Raji (cell line): ENCODE results near the gene APLP1.

Experiments
- POLR2A ChIP-seq: IDR thresholded peaks from 2 replicates; pipeline ENCODE4 v1.6.1; 2011; ENCODE audit warnings: low read depth, low read length, control low read depth; ENCODE audit not compliant: insufficient read depth

The APLP1 gene

DNA sequence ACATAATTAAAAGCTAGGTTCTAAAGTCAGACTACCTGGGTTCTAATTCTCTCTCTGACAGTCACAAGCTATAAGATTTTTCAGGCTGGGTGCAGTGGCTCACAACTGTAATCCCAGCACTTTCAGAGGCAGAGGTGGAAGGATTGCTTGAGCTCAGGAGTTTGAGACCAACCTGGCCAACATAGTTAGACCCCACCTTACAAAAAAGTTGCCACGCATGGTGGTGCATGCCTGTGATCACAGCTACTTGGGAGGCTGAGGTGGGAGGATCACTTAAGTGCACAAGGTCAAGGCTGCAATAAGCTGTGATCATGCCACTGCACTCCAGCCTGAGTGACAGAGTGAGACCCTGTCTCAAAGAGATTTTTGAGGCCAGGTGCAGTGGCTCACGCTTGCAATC lies 26.0 kb downstream of the APLP1 start:
- no peak for TF ChIP-seq POLR2A

DNA sequence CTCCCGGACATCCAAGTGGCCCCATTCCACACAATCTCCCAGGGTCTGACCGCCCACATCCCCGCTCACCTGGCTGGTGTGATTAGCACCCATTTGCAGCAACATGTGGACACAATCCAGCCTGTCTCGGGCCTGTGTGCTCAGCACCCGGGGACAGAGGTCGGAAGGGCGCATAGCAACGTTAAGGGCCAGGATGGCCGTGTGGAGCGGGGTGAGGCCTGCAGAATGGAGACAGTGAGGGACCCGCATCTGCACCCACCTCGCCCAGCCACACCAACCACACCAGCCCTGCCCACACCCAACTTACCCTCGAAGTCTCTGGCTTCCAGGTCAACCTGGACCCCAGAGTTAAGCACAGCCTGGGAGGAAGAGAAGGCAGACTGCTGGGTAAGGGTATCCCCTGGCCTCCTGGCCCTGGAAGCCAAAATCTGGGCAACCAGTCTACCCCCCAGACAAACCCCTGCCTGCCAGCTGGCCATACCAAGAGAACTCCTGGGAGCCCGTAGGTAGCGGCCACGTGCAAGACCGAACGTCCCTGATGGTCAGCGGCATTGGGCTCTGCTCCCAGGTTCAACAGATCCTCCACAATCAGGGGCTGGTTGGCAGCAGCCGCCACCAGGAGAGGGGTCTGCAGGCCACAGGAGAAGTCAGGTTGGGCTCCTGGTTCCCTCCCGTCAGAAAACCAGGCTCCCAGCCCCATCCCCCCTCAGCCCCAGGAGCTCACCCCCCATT lies 27.7 kb downstream of the APLP1 start:
- TF ChIP-seq POLR2A = no peak

DNA sequence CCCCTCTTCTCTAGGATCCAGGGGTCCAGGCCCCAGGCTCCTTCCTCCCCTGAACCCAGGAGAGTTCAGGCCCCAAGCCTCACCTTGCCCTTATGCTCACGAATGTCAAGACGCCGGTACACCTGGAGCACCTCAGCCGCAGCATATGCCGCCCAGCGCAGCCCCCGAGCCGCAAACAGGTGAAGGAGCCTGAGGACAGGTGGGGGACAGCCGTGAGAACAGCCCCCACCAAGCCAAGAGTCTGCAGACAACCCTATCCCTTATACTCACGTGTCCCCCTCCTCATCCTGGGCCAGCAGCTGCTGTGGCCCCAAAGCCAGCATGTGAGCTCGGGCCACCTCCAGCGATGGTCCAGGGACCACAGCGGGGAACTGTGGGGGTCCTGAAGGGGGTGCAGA lies 28.3 kb downstream of the APLP1 start:
- no peak for TF ChIP-seq POLR2A

DNA sequence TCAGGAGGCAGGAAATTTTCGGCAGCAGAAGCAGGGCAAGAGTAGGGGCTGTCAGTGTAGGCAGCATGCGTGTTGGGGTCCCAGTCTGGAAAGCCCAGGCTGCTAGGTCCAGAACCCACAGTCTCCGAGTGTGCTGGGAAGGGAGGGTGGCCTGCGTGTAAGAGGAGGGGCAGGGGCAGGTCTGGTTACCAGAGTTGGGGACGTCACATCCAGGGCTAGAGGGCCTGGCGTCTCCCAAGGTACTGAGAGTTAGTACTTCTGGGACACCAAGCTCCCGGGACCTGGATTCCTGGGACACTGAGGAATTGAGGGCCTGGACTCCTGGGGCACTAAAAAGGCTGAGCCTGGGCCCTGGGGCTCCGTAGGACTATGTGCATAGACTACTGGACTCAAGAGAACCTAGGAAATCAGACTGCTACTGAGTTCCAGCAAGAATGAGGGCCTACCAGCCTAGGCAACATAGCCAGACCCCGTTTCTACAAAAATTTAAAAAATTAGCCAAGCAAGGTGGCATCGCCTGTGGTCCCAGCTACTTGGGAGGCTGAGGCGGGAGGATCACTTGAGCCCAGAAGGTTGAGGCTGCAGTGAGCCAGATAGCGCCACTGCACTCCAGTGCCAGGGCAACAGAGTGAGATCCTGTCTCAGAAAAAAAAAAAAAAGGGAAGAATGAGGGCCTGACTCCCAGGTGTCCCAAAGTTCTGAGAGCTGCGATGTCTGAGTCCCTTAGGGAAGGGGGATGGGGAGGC lies 29.5 kb downstream of the APLP1 start:
- TF ChIP-seq POLR2A = no peak

DNA sequence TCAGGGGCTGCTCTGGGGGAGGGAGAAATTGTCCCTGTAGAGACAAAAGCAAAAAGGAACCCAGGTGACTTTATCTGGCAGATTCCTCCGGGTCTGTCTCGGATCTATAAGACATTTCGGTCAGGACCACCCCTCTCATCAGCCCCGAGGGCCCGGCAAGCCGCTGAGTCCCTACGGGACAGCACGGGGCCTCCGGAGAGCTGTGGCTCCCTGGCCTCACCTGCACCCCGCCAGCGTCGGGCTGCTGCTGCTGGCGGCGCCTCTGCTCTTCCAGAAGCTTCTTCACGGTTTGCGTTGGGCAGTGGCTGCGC lies 30.1 kb downstream of the APLP1 start:
- no peak for TF ChIP-seq POLR2A

DNA sequence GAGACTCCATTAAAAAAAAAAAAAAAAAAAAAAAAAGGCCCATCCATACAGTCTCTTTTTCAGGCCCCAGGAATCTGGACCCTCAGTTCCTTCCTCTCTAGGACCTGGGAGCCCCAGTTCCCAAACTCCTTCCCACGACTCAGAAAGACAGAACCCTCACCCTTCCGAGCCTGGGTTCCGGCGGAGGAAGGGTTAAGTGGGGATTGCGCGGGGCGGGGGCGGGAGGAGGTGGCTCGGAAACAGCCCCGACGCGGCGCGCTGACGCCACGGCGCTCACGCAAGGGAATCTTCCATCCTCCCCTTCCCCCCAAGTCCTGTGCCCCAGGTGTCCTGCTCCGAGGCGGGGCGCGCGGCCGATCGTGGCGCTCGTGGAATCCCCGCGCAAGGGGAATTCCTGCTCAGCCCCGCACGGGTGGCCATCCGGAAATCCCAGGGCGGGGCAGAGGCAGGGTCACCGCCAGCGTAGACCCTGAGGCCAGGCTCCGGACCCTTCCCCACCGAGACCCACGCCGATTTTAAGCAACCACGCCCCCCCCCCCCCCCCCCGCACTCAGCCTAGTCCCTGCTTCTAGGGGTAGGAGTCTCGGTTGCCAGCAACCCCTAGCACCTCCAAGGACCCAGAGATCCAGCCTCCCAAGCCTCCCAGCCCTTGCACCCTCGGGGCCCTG lies 31.3 kb downstream of the APLP1 start:
- peak; percentile 41; the same call in 1 of the 2 replicates for TF ChIP-seq POLR2A

DNA sequence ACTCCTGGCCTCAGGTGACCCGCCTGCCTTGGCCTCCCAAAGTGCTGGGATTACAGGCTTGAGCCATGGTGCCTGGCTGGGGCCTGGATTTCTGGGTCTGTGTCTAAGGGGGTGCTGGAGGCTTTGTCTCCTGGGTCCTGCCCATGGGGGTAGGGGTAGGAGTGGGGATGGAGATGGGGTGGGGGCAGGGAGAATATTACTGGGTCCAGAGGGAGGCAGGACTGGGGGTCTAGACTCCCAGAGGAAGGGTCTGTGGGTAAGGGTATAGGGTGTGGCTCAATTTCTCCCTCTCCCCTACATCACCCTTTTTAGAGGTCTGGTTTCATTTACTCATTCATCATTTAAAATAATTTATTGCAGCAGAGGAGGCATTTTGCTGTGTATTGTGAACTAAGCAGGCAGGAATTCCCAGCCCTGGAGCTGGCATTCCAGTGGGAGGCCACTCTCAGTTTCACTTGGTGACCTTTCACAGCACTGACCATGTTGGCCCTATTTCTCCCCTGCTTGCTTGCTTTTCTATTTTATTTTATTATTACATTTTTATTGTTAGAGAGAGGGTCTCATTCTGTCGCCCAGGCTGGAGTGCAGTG lies 32.8 kb downstream of the APLP1 start:
- TF ChIP-seq POLR2A = no peak

DNA sequence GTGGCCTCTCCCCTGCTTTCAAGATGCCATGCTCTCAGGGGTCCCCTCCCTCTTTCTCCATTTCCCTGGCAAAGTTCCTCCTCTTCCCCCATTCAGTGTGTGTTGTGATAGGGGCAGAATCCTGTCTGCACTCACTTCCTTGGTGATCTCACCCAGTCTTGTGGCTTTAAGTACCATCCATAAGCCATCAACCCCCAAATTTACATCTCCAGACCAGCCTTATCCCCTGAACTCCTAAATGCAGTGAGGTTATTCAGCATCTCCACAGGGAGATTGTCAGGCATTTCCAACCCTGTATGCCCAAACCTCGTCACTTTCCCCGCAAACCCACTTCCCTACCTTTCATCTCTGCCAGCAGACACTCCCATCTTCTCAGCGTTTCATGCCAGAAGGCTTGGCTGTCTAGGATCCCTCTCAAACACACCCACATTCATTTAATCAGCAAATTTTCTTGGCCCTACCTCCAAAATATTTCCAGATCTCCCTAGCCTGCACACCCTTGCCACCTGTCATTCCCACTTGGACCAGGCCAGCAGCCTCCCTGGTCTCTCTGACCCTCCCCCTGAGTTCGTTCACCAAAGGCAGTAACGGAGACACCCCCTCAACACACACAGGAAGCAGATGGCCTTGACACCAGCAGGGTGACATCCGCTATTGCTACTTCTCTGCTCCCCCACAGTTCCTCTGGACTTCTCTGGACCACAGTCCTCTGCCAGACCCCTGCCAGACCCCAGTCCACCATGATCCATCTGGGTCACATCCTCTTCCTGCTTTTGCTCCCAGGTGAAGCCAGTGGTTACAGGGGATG lies 33.7 kb downstream of the APLP1 start, which contains the start of gene HCST:
Gene HCST (plus strand): TSS at position 676 of the 808 bp plus-strand sequence. CDS start 65 bp downstream, at position 741.
- TF ChIP-seq POLR2A = peak; percentile 59

DNA sequence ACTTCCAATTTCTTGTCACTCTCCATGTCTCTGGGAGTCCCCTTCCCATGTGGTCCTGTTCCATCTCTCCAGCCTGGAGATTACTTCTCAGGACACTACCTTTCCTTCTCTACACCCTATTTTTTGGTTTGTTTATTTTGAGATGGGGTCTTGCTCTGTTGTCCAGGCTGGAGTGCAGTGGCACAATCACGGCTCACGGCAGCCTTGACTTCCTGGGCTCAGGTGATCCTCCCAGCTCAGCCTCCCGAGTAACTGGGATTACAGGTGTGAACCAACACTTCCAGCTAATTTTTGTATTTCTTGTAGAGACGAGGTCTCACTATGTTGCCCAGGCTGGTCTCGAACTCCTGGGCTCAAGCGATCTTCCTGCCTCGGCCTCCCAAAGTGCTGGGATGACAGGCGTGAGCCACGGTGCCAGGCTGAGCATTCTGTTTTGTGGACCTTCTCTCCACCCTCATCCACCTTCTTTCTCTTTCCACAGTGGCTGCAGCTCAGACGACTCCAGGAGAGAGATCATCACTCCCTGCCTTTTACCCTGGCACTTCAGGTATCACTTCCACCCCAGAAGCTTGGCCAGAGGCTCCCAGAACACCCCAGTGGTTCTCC lies 34.6 kb downstream of the APLP1 start:
- no peak for TF ChIP-seq POLR2A

DNA sequence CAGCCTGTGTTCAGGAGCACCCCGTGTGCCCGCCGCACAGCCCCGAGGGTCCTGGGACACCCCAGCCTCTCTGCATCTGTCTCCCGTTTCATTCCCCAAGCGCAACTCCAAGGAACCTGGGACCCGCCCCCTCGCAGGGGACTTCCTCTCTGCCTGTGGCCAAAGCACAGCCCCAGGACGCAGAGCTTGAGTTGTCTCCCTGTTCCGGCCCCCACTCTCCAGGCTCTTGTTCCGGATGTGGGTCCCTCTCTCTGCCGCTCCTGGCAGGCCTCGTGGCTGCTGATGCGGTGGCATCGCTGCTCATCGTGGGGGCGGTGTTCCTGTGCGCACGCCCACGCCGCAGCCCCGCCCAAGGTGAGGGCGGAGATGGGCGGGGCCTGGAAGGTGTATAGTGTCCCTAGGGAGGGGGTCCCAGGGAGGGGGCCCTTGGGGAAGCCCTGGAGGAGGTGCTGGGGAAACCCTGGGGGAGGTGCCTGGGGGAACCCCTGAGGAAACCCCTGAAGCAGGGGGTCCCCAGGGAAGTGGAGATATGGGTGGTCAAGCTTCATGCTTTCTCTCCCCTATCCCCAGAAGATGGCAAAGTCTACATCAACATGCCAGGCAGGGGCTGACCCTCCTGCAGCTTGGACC lies 35.3 kb downstream of the APLP1 start:
- peak; percentile 85 for TF ChIP-seq POLR2A

DNA sequence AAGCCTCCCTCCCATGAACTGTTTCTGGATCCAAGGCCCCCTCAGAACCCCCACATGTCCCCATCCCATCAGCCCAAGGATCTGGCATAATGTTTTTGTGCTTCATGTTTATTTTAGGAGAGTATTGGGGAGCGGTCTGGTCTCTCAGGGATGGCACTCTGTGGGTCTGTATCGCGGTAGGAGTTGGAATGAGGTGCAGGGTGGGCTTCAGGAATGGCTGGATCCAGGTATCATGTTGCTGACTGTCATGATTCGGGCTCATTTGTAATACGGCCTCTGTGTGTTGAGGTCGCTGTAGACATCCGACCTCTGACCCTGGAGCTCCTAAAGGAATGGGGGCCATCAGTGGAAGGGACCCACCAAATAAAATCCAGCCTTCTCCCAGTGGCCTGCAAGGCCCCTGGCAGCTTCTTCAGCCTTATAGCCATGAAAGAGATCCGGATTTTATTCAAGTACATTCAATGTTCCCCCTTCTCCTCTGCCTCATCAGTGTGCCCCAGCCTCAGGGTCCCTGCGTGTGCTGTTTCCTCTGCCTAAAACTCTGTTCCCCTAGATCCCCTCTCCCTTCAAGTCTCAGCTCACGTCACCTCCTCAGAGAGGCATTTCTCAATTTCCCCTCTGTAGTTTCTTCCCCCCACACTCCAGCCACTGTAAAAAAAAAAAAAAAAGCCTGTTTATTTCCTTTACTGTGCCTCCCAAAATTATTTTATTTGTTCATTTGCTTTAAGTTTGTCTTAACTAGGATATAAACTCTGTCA lies 36.1 kb downstream of the APLP1 start:
- no peak for TF ChIP-seq POLR2A

DNA sequence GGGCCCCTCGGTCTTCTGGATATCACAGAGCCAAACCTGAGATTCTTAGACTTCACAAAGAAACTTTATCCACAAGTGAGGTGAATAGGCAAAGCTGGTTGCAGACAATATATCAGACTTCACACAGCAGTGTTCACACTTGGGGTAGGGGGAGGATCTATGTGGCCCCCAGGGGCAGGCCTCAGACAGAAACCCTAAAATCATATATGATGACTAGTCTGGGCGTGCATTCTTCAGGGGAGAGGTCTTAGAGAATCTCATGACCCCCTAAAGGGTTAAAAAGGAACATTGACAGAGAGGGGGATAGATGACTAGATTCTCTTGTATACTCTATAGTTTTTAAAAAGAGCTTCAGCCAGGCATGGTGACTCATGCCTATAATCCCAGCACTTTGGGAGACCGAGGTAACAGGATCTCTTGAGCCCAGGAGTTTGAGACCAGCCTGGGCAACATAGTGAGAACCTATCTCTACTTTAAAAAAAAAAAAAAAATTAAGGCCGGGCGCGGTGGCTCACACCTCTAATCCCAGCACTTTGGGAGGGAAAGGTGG lies 36.9 kb downstream of the APLP1 start:
- TF ChIP-seq POLR2A = no peak

DNA sequence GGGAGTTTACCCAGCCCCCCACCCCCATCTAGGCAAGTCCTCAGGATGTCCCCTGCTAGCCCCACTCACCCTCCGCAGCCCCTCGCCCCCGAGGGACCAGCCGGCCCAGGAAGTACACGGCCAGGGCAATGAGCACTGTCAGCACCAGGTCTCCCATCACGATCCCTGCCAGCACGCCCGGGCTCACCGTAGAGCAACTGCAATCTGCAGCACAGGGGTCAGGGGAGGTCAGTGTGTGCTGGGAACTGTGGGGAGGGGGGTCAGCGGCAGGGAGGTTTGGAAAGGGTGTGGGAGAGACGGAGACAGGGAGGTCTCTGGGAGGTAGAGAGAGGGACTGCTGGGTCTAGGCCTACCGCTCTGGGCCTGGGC lies 39.0 kb downstream of the APLP1 start:
- no peak for TF ChIP-seq POLR2A
